ENCODE measurements around the gene CCM2. TPM values are rescaled to one million over a fixed set of nuclear protein-coding genes. Genes with fewer than 3 reads are reported as not detected.

CCM2 gene
- total RNA-seq, 2 experiments from 2014 or later: 48.8 to 52.8 TPM

- Histone ChIP-seq H3K27me3 (ENCODE audit: control insufficient read depth in 1 of 2, insufficient read depth in 2 of 2, low read length in 2 of 2) (no peaks in the 10 kb centered on the region), H3K27ac (ENCODE audit: low read depth in 1 of 2, low read length in 2 of 2) (no peak overlapping the region), H3K9me3 (ENCODE audit: control insufficient read depth in 1 of 2, insufficient read depth in 1 of 2, low read length in 2 of 2) (no peaks in the 10 kb centered on the region), H3K4me3 (ENCODE audit: low read length) (no peak overlapping the region), H3K36me3 (ENCODE audit: insufficient read depth, low read length) (peaks cover 89% of the 10 kb centered on the region), H3K4me1 (ENCODE audit: insufficient read depth, low read length) (peaks cover 53% of the 10 kb centered on the region)
- Mint-ChIP-seq H3K4me1 (ENCODE audit: low read depth) (peaks cover 59% of the 10 kb centered on the region), H3K27ac (peak overlapping the region; percentile 47), H3K36me3 (ENCODE audit: low read depth) (peaks cover 96% of the 10 kb centered on the region), H3K4me3 (no peak overlapping the region), H3K9me3 (no peaks in the 10 kb centered on the region), H3K27me3 (no peaks in the 10 kb centered on the region)
- DNase-seq (no peak), ATAC-seq (ENCODE audit: poor library complexity) (no peak)
- TF ChIP-seq CTCF (IDR thresholded peaks at IDR 0.05): no peak
- intact Hi-C loops (cut with DNase I, micrococcal nuclease): no loop called here
- ChIA-PET POLR2A (interaction anchor here (1.3 to 2.0 kb wide), 2 partner anchors 36 to 90 kb away, joined by 3 to 5 read pairs; no protein-coding TSS in a partner anchor), CTCF (interaction anchor here (1.1 kb wide), 1 partner anchor 72 kb away, joined by 3 read pairs; no protein-coding TSS in a partner anchor)
Measured at GRCh38 chr7:45064047-45064725, 64.2 kb downstream of the CCM2 start.

- POLR2A ChIA-PET: interaction anchor here (1.3 to 2.0 kb wide), 2 partner anchors 38 to 91 kb away, joined by 3 to 5 read pairs; no protein-coding TSS in a partner anchor
Measured at GRCh38 chr7:45065031-45065995, 65.3 kb downstream of the CCM2 start.

More at GRCh38 chr7:45065031-45065995, 65.3 kb downstream of the CCM2 start:
- Mint-ChIP-seq H3K27me3 (no peaks in the 10 kb centered on the region), H3K4me1 (ENCODE audit: low read depth) (peaks cover 50% of the 10 kb centered on the region), H3K27ac (peak overlapping the region; percentile 58), H3K36me3 (ENCODE audit: low read depth) (peaks cover 96% of the 10 kb centered on the region), H3K4me3 (no peak overlapping the region), H3K9me3 (no peaks in the 10 kb centered on the region)
- Histone ChIP-seq H3K4me1 (ENCODE audit: insufficient read depth, low read length) (peaks cover 49% of the 10 kb centered on the region), H3K27me3 (ENCODE audit: control insufficient read depth in 1 of 2, insufficient read depth in 2 of 2, low read length in 2 of 2) (no peaks in the 10 kb centered on the region), H3K4me3 (ENCODE audit: low read length) (no peak overlapping the region), H3K27ac (ENCODE audit: low read depth in 1 of 2, low read length in 2 of 2) (no peak overlapping the region), H3K9me3 (ENCODE audit: control insufficient read depth in 1 of 2, insufficient read depth in 1 of 2, low read length in 2 of 2) (no peaks in the 10 kb centered on the region), H3K36me3 (ENCODE audit: insufficient read depth, low read length) (peaks cover 97% of the 10 kb centered on the region)
- no peak for TF ChIP-seq CTCF (IDR thresholded peaks at IDR 0.05)
- no peak for ATAC-seq (ENCODE audit: poor library complexity)
- intact Hi-C loops (cut with DNase I, micrococcal nuclease): no loop called here
- DNase-seq: no peak
- CTCF ChIA-PET: interaction anchor here (1.5 kb wide), 1 partner anchor 92 kb away, joined by 4 read pairs; no protein-coding TSS in a partner anchor
